H1 (cell line): Measurements from ENCODE around the gene RELN. TPM values are rescaled to one million over a fixed set of nuclear protein-coding genes. Genes with fewer than 3 reads are reported as not detected.
A peak's percentile ranks its signal among the peaks of the same experiment; 100 is the strongest.

Source experiments
- CTCF ChIA-PET: fragments of 300-600 bp; sonication (Branson Sonifier 250); formaldehyde crosslinking; loops from one replicate; lab custom pipeline; 2021; ENCODE audit not compliant: partially characterized antibody; lab: Charles Lee
- POLR2A ChIA-PET: fragments of 300-600 bp; sonication (Branson Sonifier 250); formaldehyde crosslinking; loops from one replicate; lab custom pipeline; 2021; ENCODE audit warnings: inconsistent platforms; ENCODE audit not compliant: partially characterized antibody; lab: Charles Lee
- DNase-seq, 2 experiments: peaks; one replicate each; pipeline versions ENCODE4 v3.0.0 to v3.0.0-alpha.2; 2010 to 2022; ENCODE audit warnings: low spot score in 2 of 2, low read depth in 1 of 2, mixed read lengths in 1 of 2
- FAIRE-seq: peaks from 2 replicates; lab custom pipeline; 2011; peaks lifted over from hg19 to GRCh38; lab: Jason Lieb, UNC
- H2AFZ ChIP-seq: 2 replicates; pipeline ENCODE4 v1.8.1; 2012; ENCODE audit warnings: low read length, inconsistent platforms
- H2AK5ac ChIP-seq: 2 replicates; pipeline ENCODE4 v1.6.1; 2013; ENCODE audit warnings: low read depth, low read length
- H2BK120ac ChIP-seq: replicated peaks from 2 replicates; pipeline ENCODE3; 2013; ENCODE audit warnings: low read depth, low read length, inconsistent platforms
- H2BK12ac ChIP-seq: 2 replicates; pipeline ENCODE4 v1.6.1; 2013; ENCODE audit warnings: low read depth, low read length
- H2BK15ac ChIP-seq: 2 replicates; pipeline ENCODE4 v1.6.1; 2013; ENCODE audit warnings: low read length
- H2BK20ac ChIP-seq: 2 replicates; pipeline ENCODE4 v1.6.1; 2013; ENCODE audit warnings: low read length
- H2BK5ac ChIP-seq: 2 replicates; pipeline ENCODE4 v1.6.1; 2013; ENCODE audit warnings: low read depth, low read length
- H3K14ac ChIP-seq: 2 replicates; pipeline ENCODE4 v1.6.1; 2013; ENCODE audit warnings: inconsistent platforms; ENCODE audit not compliant: insufficient read length
- H3K18ac ChIP-seq: 2 replicates; pipeline ENCODE4 v1.6.1; 2013; ENCODE audit warnings: low read length; ENCODE audit errors: extremely low read depth
- H3K23ac ChIP-seq: 2 replicates; pipeline ENCODE4 v1.6.1; 2013; ENCODE audit warnings: inconsistent platforms; ENCODE audit not compliant: insufficient read length
- H3K23me2 ChIP-seq: 2 replicates; pipeline ENCODE4 v1.6.1; 2013; ENCODE audit warnings: low read depth, low read length
- H3K27ac ChIP-seq: 2 replicates; pipeline ENCODE4 v1.6.1; 2011; ENCODE audit warnings: low read depth, low read length, inconsistent platforms
- H3K27me3 ChIP-seq, 4 experiments: replicated peaks in 1 of 4; 1 replicate in 1 of 4; 2 replicates in 3 of 4; pipeline versions ENCODE4 v1.6.1 to v1.8.1; 2011 to 2013; ENCODE audit warnings: low read length in 3 of 4, mild to moderate bottlenecking in 3 of 4, inconsistent platforms in 2 of 4, mixed read lengths in 2 of 4, moderate library complexity in 1 of 4; ENCODE audit not compliant: control insufficient read depth in 3 of 4, insufficient read depth in 3 of 4; ENCODE audit errors: extremely low read depth in 1 of 4
- H3K36me3 ChIP-seq, 4 experiments: 2 replicates each; pipeline versions ENCODE4 v1.6.1 to v1.8.1; 2011 to 2013; ENCODE audit warnings: mild to moderate bottlenecking in 4 of 4, low read length in 3 of 4, moderate library complexity in 2 of 4, control low read depth in 1 of 4, inconsistent platforms in 1 of 4; ENCODE audit not compliant: insufficient read depth in 4 of 4, control insufficient read depth in 2 of 4
- H3K4ac ChIP-seq: replicated peaks from 2 replicates; pipeline ENCODE3; 2013; ENCODE audit warnings: low read length, low read depth, mixed read lengths, inconsistent platforms; ENCODE audit not compliant: insufficient read length
- H3K4me1 ChIP-seq, 4 experiments: replicated peaks in 1 of 4; 1 replicate in 1 of 4; 2 replicates in 3 of 4; pipeline versions ENCODE4 v1.6.1 to v1.8.1; 2011 to 2013; ENCODE audit warnings: low read length in 3 of 4, inconsistent platforms in 2 of 4, mixed read lengths in 1 of 4; ENCODE audit not compliant: insufficient read depth in 4 of 4, control insufficient read depth in 3 of 4
- H3K4me2 ChIP-seq, 2 experiments: 2 replicates each; pipeline versions ENCODE4 v1.6.1 to v1.8.1; 2011 to 2013; ENCODE audit warnings: low read depth in 2 of 2, low read length in 2 of 2, control low read depth in 1 of 2, inconsistent platforms in 1 of 2, mild to moderate bottlenecking in 1 of 2; ENCODE audit not compliant: insufficient read depth in 1 of 2
- H3K4me3 ChIP-seq, 4 experiments: fragments of 200-600, 300-600 bp in 1 of 4; sonication (generic), shearing (Covaris generic), sonication (Bioruptor Twin) in 1 of 4; 2 replicates each; pipeline versions ENCODE4 v1.5.1 to v1.8.1; 2011 to 2016; ENCODE audit warnings: low read length in 4 of 4, low read depth in 3 of 4, control low read depth in 2 of 4, inconsistent platforms in 2 of 4, mild to moderate bottlenecking in 2 of 4, mixed read lengths in 1 of 4, moderate library complexity in 1 of 4; ENCODE audit not compliant: insufficient read depth in 2 of 4; ENCODE audit errors: extremely low read depth in 1 of 4
- H3K56ac ChIP-seq: replicated peaks from 2 replicates; pipeline ENCODE3; 2013; ENCODE audit warnings: low read depth, mild to moderate bottlenecking, mixed read lengths, low read length, inconsistent platforms; ENCODE audit not compliant: insufficient read length
- H3K79me1 ChIP-seq: 2 replicates; pipeline ENCODE4 v1.6.1; 2013; ENCODE audit warnings: low read depth, low read length, control low read depth
- H3K79me2 ChIP-seq, 2 experiments: 2 replicates each; pipeline versions ENCODE4 v1.6.1 to v1.8.1; 2012 to 2013; ENCODE audit warnings: low read length in 2 of 2, mild to moderate bottlenecking in 2 of 2, inconsistent platforms in 1 of 2; ENCODE audit not compliant: insufficient read depth in 2 of 2, control insufficient read depth in 1 of 2
- H3K9ac ChIP-seq, 4 experiments: replicated peaks in 1 of 4; 1 replicate in 1 of 4; 2 replicates in 3 of 4; pipeline versions ENCODE4 v1.6.1 to v1.8.1; 2011 to 2013; ENCODE audit warnings: low read depth in 3 of 4, low read length in 3 of 4, control low read depth in 2 of 4, mild to moderate bottlenecking in 2 of 4, moderate library complexity in 2 of 4, inconsistent platforms in 1 of 4; ENCODE audit errors: extremely low read depth in 1 of 4
- H3K9me3 ChIP-seq, 2 experiments: 2 replicates each; pipeline versions ENCODE4 v1.6.1 to v1.8.1; 2012 to 2013; ENCODE audit warnings: mild to moderate bottlenecking in 2 of 2, moderate library complexity in 2 of 2, control low read depth in 1 of 2, inconsistent platforms in 1 of 2, low read depth in 1 of 2, low read length in 1 of 2, mixed read lengths in 1 of 2; ENCODE audit not compliant: insufficient read depth in 2 of 2
- H4K20me1 ChIP-seq, 2 experiments: replicated peaks in 1 of 2; 2 replicates each; pipeline versions ENCODE3 to v1.8.1; 2011 to 2013; ENCODE audit warnings: inconsistent platforms in 2 of 2, low read length in 2 of 2, mild to moderate bottlenecking in 1 of 2; ENCODE audit not compliant: insufficient read depth in 2 of 2, control insufficient read depth in 1 of 2
- H4K5ac ChIP-seq: 2 replicates; pipeline ENCODE4 v1.6.1; 2013; ENCODE audit warnings: low read length, low read depth, mixed read lengths, inconsistent platforms; ENCODE audit not compliant: insufficient read length
- H4K8ac ChIP-seq: 2 replicates; pipeline ENCODE4 v1.8.0; 2013; ENCODE audit warnings: mild to moderate bottlenecking, moderate library complexity, low read length, inconsistent platforms; ENCODE audit not compliant: insufficient read depth; ENCODE audit errors: extremely low read depth
- H4K91ac ChIP-seq: replicated peaks from 2 replicates; pipeline ENCODE3; 2013; ENCODE audit warnings: low read length, mixed read lengths, inconsistent platforms; ENCODE audit not compliant: insufficient read length
- KDM4A ChIP-seq: IDR thresholded peaks from one replicate; pipeline ENCODE4 v1.7.1; 2012; ENCODE audit warnings: low read depth, mild to moderate bottlenecking, moderate library complexity, low read length, inconsistent platforms; ENCODE audit not compliant: severe bottlenecking
- MAX ChIP-seq: IDR thresholded peaks from 2 replicates; pipeline ENCODE4 v1.6.1; 2012; ENCODE audit warnings: inconsistent platforms
- RBBP5 ChIP-seq: IDR thresholded peaks from 2 replicates; pipeline ENCODE4 v1.7.1; 2012; ENCODE audit warnings: low read depth, mild to moderate bottlenecking, inconsistent platforms, low read length, moderate library complexity, borderline replicate concordance
- WGBS, 2 experiments: shearing (Covaris generic) in 1 of 2; methylation state at CpG; one replicate each; pipeline versions ENCODE4 v1.1.6 to v1.1.7; 2013 to 2015; ENCODE audit warnings: low lambda C conversion rate in 2 of 2, mixed read lengths in 2 of 2, inconsistent platforms in 1 of 2, low coverage in 1 of 2, missing lambda C conversion rate in 1 of 2; ENCODE audit not compliant: insufficient replicate concordance in 2 of 2, insufficient coverage in 1 of 2, insufficient read length in 1 of 2; ENCODE audit errors: extremely low coverage in 1 of 2, missing lambda C conversion rate in 1 of 2; 5-methylcytosine and 5-hydroxymethylcytosine counted together
- polyA plus RNA-seq, 7 experiments: library from polyadenylated mRNA; depleted of rRNA in 3 of 7; stranded (reverse) in 5 of 7; unstranded in 2 of 7; fragments of >200 nt in 5 of 7; fragments of 200-250 nt in 2 of 7; gene quantifications; 1 replicate in 5 of 7; 2 replicates in 1 of 7; 4 replicates in 1 of 7; pipeline versions ENCODE4 v1.2.1 to v1.2.3, GENCODE V29; 2011 to 2013; ENCODE audit warnings: missing spikeins in 2 of 7, mixed read lengths in 2 of 7
- total RNA-seq: library from RNA; stranded (reverse); fragmentation: NEBNext Ultra II Directional; extraction: Animal tissue kit (Norgen Biotek cat#: 25700); gene quantifications from 2 replicates; pipeline ENCODE4 v1.2.1, GENCODE V29; 2021
- TF ChIP-seq, protein P1 (sequence below): IDR thresholded peaks from 2 replicates; pipeline ENCODE4 v1.6.1; 2012; ENCODE audit warnings: inconsistent platforms

The RELN gene
- total and polyA plus RNA-seq, 2 of the 8 experiments (the other 6 are each of a cell fraction or from before 2014, with no cell fraction given): 0.03 to 0.07 TPM

DNA sequence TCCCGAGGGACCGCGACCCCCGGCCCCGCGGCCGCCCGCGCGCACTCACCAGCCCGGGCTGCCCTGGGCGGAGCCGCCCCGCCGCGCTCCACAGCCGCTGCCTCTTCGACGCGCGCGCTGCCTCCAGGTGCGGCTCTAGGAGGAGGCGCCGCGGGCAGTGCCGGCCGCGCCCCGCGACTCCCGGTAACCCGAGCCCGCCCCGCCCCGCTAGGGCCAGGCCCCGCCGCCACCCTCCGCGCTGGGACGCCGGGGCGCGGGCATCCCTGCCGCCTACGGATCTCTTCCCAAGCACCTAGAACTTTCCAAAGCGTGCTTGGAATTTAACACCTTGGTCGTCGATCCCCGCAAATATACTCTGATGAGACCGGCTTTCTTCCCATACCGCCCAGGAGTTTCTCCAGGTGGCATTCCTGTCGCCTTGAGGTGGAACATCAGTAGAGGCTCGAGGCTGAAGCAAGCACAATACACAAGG lies 543.4 kb downstream of the RELN start, which contains the start of gene SLC26A5:
Gene SLC26A5, minus strand, starts transcription at position 159 of the 472 bp plus-strand sequence. CDS start 24,693 bp downstream, outside the sequence.
- H3K4ac ChIP-seq: no peak within 1 kb of the TSS
- H4K8ac ChIP-seq: no peak within 1 kb of the TSS
- peak within 1 kb of the TSS; percentile 71 for H3K18ac ChIP-seq
- H3K4me1 ChIP-seq: peaks cover 0 to 6% (median 4%) of the 10 kb centered on the region in 4 experiments; a peak in 5 of 7 replicates
- H3K4me3 ChIP-seq: peak within 1 kb of the TSS; percentile 27 to 59 (median 39)
- no peak within 1 kb of the TSS for H3K56ac ChIP-seq
- no peak within 1 kb of the TSS for H3K27ac ChIP-seq
- peak within 1 kb of the TSS; percentile 71 to 83 for H3K4me2 ChIP-seq
- H3K79me1 ChIP-seq: no peaks in the 10 kb centered on the region
- no peak within 1 kb of the TSS for H4K5ac ChIP-seq
- H3K9ac ChIP-seq: 0 out of 7 replicates have a peak within 1 kb of the TSS, but pooled peaks of 1 of the 4 experiments have one; percentile 34
- H2AK5ac ChIP-seq: no peak within 1 kb of the TSS
- H2BK5ac ChIP-seq: no peak within 1 kb of the TSS
- no peak for FAIRE-seq
- no peaks in the 10 kb centered on the region for H3K79me2 ChIP-seq
- POLR2A ChIA-PET: no interaction called here
- no peak within 1 kb of the TSS for H2BK20ac ChIP-seq
- H3K23ac ChIP-seq: no peak within 1 kb of the TSS
- CTCF ChIA-PET: interaction anchor here (0.6 to 2.0 kb wide), 9 partner anchors 10 to 1773 kb away, joined by 3 to 13 read pairs (median 4); no protein-coding TSS in a partner anchor
- no peak for DNase-seq
- H2AFZ ChIP-seq: peak within 1 kb of the TSS; percentile 88
- H3K14ac ChIP-seq: no peak within 1 kb of the TSS
- H3K36me3 ChIP-seq: no peaks in the 10 kb centered on the region
- no peak within 1 kb of the TSS for H2BK120ac ChIP-seq
- no peak within 1 kb of the TSS for H4K91ac ChIP-seq
- H3K27me3 ChIP-seq: peaks cover 1 to 38% (median 28%) of the 10 kb centered on the region in 4 experiments
- no peaks in the 10 kb centered on the region for H3K9me3 ChIP-seq
- 6% methylated on average over 51 of the region's 54 CpGs; no CpG with 5 or more reads in 1 of the 2 experiments for WGBS, 2 experiments
- no peaks in the 10 kb centered on the region for H4K20me1 ChIP-seq
- no peak within 1 kb of the TSS for H2BK12ac ChIP-seq
- TF ChIP-seq RBBP5 (no peak), KDM4A (peak; percentile 45), MAX (peak; percentile 80)
- TF ChIP-seq, protein P1, sequence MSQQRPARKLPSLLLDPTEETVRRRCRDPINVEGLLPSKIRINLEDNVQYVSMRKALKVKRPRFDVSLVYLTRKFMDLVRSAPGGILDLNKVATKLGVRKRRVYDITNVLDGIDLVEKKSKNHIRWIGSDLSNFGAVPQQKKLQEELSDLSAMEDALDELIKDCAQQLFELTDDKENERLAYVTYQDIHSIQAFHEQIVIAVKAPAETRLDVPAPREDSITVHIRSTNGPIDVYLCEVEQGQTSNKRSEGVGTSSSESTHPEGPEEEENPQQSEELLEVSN: peak; percentile 88
- H2BK15ac ChIP-seq: no peak within 1 kb of the TSS
- peaks cover 4% of the 10 kb centered on the region; the same call in 1 of the 2 replicates for H3K23me2 ChIP-seq
